ENCODE results near the gene OR8D2. TPM values are rescaled to one million over a fixed set of nuclear protein-coding genes. Genes with fewer than 3 reads are reported as not detected.
"Not testable (repeated sequence)": the region's sequence is repeated elsewhere in the genome, so short reads cannot be mapped to it uniquely, and the experiment has no call there.

The OR8D2 gene
- total RNA-seq, 1 donor from 2014 or later, result not detected

DNA sequence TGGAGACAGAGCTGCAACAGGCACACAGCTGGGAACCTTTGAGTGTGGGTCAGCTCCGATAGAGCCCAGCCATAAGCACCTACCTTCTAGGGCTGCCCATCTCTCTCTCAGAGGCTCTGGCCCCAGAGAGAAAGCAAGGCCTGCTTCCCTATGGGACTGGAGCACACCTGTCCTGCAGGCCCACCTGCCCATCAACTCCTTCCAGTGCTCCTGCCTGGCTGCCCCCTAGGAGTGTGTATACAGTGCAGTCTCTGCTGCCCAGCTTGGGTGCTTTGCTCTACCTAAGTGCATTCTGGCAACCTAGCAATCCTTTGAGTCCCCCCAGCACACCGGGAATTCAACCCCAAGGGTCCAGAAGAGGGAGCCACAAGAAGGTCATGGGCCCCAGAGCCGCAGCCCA lies 42.8 kb downstream of the OR8D2 start:
- H3K36me3 Mint-ChIP-seq (ENCODE audit: unreplicated experiment), result no peaks in the 10 kb centered on the region
- no peak overlapping the region for H3K27ac Mint-ChIP-seq (ENCODE audit: unreplicated experiment)
- peaks cover 3% of the 10 kb centered on the region for H3K27me3 Mint-ChIP-seq (ENCODE audit: unreplicated experiment)
- H3K9me3 Mint-ChIP-seq (ENCODE audit: unreplicated experiment), result peaks cover 2% of the 10 kb centered on the region
- no peaks in the 10 kb centered on the region for H3K4me1 Mint-ChIP-seq (ENCODE audit: low read depth, unreplicated experiment)
- H3K4me3 Mint-ChIP-seq (ENCODE audit: unreplicated experiment), result no peak overlapping the region
- DNase-seq, result no peak
- TF ChIP-seq, protein P1, sequence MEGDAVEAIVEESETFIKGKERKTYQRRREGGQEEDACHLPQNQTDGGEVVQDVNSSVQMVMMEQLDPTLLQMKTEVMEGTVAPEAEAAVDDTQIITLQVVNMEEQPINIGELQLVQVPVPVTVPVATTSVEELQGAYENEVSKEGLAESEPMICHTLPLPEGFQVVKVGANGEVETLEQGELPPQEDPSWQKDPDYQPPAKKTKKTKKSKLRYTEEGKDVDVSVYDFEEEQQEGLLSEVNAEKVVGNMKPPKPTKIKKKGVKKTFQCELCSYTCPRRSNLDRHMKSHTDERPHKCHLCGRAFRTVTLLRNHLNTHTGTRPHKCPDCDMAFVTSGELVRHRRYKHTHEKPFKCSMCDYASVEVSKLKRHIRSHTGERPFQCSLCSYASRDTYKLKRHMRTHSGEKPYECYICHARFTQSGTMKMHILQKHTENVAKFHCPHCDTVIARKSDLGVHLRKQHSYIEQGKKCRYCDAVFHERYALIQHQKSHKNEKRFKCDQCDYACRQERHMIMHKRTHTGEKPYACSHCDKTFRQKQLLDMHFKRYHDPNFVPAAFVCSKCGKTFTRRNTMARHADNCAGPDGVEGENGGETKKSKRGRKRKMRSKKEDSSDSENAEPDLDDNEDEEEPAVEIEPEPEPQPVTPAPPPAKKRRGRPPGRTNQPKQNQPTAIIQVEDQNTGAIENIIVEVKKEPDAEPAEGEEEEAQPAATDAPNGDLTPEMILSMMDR (IDR thresholded peaks at IDR 0.05; ENCODE audit: partially characterized antibody, unreplicated experiment), result no peak

DNA sequence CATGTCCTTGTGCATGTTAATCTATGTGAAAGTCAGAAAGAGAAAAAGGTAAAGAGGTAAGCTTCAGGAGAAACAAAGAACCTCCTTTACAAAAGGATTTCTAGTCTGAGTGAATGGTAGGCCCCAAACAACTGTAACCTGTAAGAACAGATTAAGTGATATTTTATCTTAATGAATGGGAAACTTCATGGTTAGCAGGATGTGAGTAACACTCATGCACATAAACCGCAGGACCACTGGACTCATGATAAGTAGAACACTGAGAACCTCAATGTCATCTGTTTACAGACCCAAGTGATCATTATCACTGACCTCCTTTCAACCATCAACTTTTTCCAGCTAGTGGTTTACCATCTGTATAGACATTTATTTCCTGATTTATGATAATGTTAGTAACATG lies 43.9 kb downstream of the OR8D2 start:
- TF ChIP-seq, protein P1 (IDR thresholded peaks at IDR 0.05; ENCODE audit: partially characterized antibody, unreplicated experiment), result no peak
- peaks cover 2% of the 10 kb centered on the region for H3K4me1 Mint-ChIP-seq (ENCODE audit: low read depth, unreplicated experiment)
- no peaks in the 10 kb centered on the region for H3K36me3 Mint-ChIP-seq (ENCODE audit: unreplicated experiment)
- H3K27ac Mint-ChIP-seq (ENCODE audit: unreplicated experiment), result no peak overlapping the region
- no peak overlapping the region for H3K4me3 Mint-ChIP-seq (ENCODE audit: unreplicated experiment)
- H3K27me3 Mint-ChIP-seq (ENCODE audit: unreplicated experiment), result peaks cover 3% of the 10 kb centered on the region
- DNase-seq, result no peak
- H3K9me3 Mint-ChIP-seq (ENCODE audit: unreplicated experiment), result no peaks in the 10 kb centered on the region

DNA sequence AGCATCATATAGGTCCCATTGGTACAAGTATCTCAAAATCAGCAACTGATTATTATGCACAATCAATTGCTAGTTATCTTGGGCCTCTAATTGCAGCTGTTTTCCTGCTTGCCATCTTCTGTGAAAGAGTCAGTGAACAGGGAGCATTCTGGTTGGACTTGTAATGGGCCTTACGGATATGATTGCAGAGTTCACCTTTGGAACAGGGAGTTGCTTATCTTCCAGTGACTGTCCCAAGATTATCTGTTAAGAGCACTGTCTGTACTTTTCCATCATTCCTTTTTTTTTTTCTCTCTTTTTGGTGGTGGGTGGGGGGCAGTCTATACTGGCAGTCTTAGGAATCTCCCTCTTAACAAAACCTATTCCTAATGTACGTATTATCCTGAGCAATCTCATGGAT lies 46.0 kb downstream of the OR8D2 start:
- no peak for DNase-seq
- no peaks in the 10 kb centered on the region for H3K36me3 Mint-ChIP-seq (ENCODE audit: unreplicated experiment)
- H3K27ac Mint-ChIP-seq (ENCODE audit: unreplicated experiment), result no peak overlapping the region
- H3K9me3 Mint-ChIP-seq (ENCODE audit: unreplicated experiment), result no peaks in the 10 kb centered on the region
- H3K4me1 Mint-ChIP-seq (ENCODE audit: low read depth, unreplicated experiment), result peaks cover 6% of the 10 kb centered on the region
- TF ChIP-seq, protein P1 (IDR thresholded peaks at IDR 0.05; ENCODE audit: partially characterized antibody, unreplicated experiment), result no peak
- peaks cover 3% of the 10 kb centered on the region for H3K27me3 Mint-ChIP-seq (ENCODE audit: unreplicated experiment)
- H3K4me3 Mint-ChIP-seq (ENCODE audit: unreplicated experiment), result no peak overlapping the region

DNA sequence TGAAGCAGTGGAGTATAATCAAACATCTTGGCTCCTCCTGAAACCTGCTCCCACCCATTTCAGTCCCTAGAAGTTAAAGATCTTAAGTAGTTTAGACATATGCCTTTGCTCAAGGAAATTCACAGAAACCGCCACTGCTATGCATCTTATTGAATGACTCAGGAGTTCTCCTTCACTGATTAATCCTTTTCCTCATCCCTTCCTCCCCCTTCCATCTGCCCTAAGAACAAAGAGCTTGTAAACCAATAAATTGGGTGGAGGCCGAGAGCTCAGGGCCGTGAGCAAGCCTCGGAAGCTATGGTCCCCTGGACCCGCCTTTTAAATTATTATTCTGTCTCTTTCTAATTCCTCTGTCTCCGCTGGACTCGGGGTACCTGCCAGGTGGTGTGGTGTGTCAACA lies 49.1 kb downstream of the OR8D2 start:
- H3K4me1 Mint-ChIP-seq (ENCODE audit: low read depth, unreplicated experiment); H3K36me3 Mint-ChIP-seq (ENCODE audit: unreplicated experiment); H3K27me3 Mint-ChIP-seq (ENCODE audit: unreplicated experiment); H3K4me3 Mint-ChIP-seq (ENCODE audit: unreplicated experiment); DNase-seq; H3K9me3 Mint-ChIP-seq (ENCODE audit: unreplicated experiment): not testable (repeated sequence)
- H3K27ac Mint-ChIP-seq (ENCODE audit: unreplicated experiment), result peak overlapping the region; percentile 74

Other genes with a start within 250 kb of the OR8D2 start
- gene VWA5A, start 204.7 kb downstream of the OR8D2 start, total RNA-seq (ENCODE audit: unreplicated experiment), result 2.6 TPM
- 0.29 TPM for gene OR10D3, start 136.9 kb downstream of the OR8D2 start, total RNA-seq (ENCODE audit: unreplicated experiment)
- gene OR8G1, start 79.1 kb downstream of the OR8D2 start, total RNA-seq (ENCODE audit: unreplicated experiment), result not detected
- not detected for gene OR8G5, start 63.8 kb downstream of the OR8D2 start, total RNA-seq (ENCODE audit: unreplicated experiment)
- gene OR8D1, start 6.2 kb downstream of the OR8D2 start, total RNA-seq (ENCODE audit: unreplicated experiment), result not detected
- not detected for gene OR8B2, start 64.3 kb upstream of the OR8D2 start, total RNA-seq (ENCODE audit: unreplicated experiment)
- gene OR8B3, start 78.8 kb upstream of the OR8D2 start, total RNA-seq (ENCODE audit: unreplicated experiment), result not detected
- not detected for gene OR8B4, start 104.7 kb upstream of the OR8D2 start, total RNA-seq (ENCODE audit: unreplicated experiment)
- not detected for gene OR8B8, start 125.5 kb upstream of the OR8D2 start, total RNA-seq (ENCODE audit: unreplicated experiment)
- not detected for gene OR8B12, start 223.5 kb upstream of the OR8D2 start, total RNA-seq (ENCODE audit: unreplicated experiment)
- gene OR8A1, start 249.8 kb upstream of the OR8D2 start, total RNA-seq (ENCODE audit: unreplicated experiment), result not detected